WERI-Rb-1 (cell line): ENCODE data around the gene KLHL41.
A peak's percentile ranks its signal among the peaks of the same experiment; 100 is the strongest.
"Not testable (repeated sequence)": the region's sequence is repeated elsewhere in the genome, so short reads cannot be mapped to it uniquely, and the experiment has no call there.

ENCODE experiments used
- DNase-seq: peaks from one replicate; pipeline ENCODE4 v3.0.0-alpha.2; 2020
- H3K27ac ChIP-seq: fragments of 250-450 bp; sonication (Bioruptor Pico); 2 replicates; pipeline ENCODE4 v1.5.1; 2020; ENCODE audit warnings: mild to moderate bottlenecking, moderate library complexity
- H3K27me3 ChIP-seq: fragments of 250-450 bp; sonication (Bioruptor Pico); 2 replicates; pipeline ENCODE4 v1.5.1; 2021; ENCODE audit warnings: mild to moderate bottlenecking, low read depth, moderate library complexity; ENCODE audit not compliant: insufficient read depth, severe bottlenecking
- H3K36me3 ChIP-seq: fragments of 250-450 bp; sonication (Bioruptor Pico); 2 replicates; pipeline ENCODE4 v1.5.1; 2020; ENCODE audit warnings: mild to moderate bottlenecking, moderate library complexity
- H3K4me3 ChIP-seq: 2 replicates; pipeline ENCODE4 v1.5.1; 2011; ENCODE audit warnings: low read depth, mild to moderate bottlenecking, control low read depth, low read length
- H3K9me3 ChIP-seq: fragments of 250-450 bp; sonication (Bioruptor Pico); 2 replicates; pipeline ENCODE4 v1.5.1; 2021; ENCODE audit warnings: mild to moderate bottlenecking, moderate library complexity; ENCODE audit not compliant: severe bottlenecking
- TF ChIP-seq, protein P1 (sequence below): IDR thresholded peaks from 2 replicates; pipeline ENCODE4 v1.5.1; 2011; ENCODE audit warnings: low read depth, mild to moderate bottlenecking, control low read depth, inconsistent platforms, low read length

Gene KLHL41

DNA sequence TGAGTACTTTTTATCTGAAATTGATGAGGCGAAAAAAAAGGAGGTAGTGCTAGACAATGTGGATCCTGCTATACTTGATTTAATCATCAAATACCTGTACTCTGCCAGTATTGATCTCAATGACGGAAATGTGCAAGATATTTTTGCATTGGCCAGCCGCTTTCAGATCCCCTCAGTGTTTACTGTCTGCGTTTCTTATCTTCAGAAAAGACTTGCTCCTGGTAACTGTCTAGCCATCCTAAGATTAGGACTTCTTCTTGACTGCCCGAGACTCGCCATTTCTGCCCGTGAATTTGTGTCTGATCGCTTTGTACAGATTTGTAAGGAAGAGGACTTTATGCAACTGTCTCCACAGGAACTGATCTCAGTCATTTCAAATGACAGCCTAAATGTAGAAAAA, 453 bp downstream of the KLHL41 start:
- Histone ChIP-seq H3K4me3 (peak overlapping the region; percentile 2; the same call in 1 of the 2 replicates), H3K27me3 (no peaks in the 10 kb centered on the region), H3K36me3 (0 out of 2 replicates have a peak, but pooled peaks cover 3% of the 10 kb centered on the region), H3K9me3 (no peaks in the 10 kb centered on the region), H3K27ac (peak overlapping the region; percentile 33; the same call in 1 of the 2 replicates)
- TF ChIP-seq, protein P1, sequence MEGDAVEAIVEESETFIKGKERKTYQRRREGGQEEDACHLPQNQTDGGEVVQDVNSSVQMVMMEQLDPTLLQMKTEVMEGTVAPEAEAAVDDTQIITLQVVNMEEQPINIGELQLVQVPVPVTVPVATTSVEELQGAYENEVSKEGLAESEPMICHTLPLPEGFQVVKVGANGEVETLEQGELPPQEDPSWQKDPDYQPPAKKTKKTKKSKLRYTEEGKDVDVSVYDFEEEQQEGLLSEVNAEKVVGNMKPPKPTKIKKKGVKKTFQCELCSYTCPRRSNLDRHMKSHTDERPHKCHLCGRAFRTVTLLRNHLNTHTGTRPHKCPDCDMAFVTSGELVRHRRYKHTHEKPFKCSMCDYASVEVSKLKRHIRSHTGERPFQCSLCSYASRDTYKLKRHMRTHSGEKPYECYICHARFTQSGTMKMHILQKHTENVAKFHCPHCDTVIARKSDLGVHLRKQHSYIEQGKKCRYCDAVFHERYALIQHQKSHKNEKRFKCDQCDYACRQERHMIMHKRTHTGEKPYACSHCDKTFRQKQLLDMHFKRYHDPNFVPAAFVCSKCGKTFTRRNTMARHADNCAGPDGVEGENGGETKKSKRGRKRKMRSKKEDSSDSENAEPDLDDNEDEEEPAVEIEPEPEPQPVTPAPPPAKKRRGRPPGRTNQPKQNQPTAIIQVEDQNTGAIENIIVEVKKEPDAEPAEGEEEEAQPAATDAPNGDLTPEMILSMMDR: no peak
- no peak for DNase-seq

DNA sequence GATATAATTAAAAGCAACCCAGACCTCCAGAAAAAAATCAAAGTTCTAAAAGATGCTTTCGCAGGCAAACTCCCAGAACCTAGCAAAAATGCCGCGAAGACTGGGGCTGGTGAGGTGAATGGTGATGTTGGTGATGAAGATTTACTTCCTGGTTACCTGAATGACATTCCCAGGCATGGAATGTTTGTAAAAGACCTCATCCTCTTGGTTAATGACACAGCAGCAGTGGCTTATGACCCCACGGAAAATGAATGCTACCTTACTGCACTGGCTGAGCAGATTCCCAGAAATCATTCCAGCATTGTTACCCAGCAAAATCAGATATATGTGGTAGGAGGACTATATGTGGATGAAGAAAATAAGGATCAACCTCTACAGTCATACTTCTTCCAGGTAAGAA, 994 bp downstream of the KLHL41 start:
- Histone ChIP-seq H3K27ac (no peak overlapping the region), H3K36me3 (0 out of 2 replicates have a peak, but pooled peaks cover 3% of the 10 kb centered on the region), H3K27me3 (no peaks in the 10 kb centered on the region), H3K4me3 (no peak overlapping the region), H3K9me3 (no peaks in the 10 kb centered on the region)
- TF ChIP-seq, protein P1: no peak
- DNase-seq: no peak

DNA sequence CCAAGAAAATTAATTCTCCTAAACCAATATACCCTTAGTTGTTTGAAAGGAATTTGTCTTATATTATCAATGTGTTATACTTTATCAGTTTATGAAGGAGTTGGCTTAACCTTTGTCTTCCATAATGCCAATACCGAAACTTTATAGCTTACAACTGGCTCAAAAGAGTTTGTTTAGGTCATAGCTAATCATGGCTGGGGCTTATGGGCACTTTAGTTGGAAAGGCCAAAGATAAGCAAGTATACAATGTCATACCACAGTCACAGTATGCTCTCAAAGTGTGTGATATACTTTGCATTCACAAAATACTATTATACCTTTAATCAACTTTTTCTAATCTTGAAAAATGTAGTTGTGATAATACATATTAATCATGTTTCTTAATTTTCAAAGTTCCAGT, 2.3 kb downstream of the KLHL41 start:
- Histone ChIP-seq H3K9me3 (no peaks in the 10 kb centered on the region), H3K4me3 (no peak overlapping the region), H3K27ac (no peak overlapping the region), H3K36me3 (no peaks in the 10 kb centered on the region), H3K27me3 (no peaks in the 10 kb centered on the region)
- TF ChIP-seq, protein P1: no peak
- no peak for DNase-seq

DNA sequence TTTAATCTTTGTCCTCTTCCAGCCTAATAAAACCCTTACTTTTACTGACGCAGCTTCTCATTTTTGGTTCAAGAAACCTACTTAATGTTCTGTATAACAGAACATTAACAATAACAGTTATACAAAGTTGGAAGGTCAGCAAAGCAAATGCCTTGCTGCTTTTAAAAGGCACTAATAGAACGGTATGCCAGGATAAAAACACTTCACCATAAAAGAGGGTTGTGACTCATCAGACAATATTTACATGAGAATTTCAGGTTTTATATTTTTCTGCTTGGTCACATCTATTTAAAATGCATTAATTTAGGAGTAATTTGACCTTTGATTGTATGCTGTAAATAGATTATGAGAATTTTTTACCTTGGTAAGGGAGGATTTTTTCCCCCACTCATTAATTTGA, 3.0 kb downstream of the KLHL41 start:
- H3K27me3 ChIP-seq: no peaks in the 10 kb centered on the region
- no peak for DNase-seq
- TF ChIP-seq, protein P1: no peak

DNA sequence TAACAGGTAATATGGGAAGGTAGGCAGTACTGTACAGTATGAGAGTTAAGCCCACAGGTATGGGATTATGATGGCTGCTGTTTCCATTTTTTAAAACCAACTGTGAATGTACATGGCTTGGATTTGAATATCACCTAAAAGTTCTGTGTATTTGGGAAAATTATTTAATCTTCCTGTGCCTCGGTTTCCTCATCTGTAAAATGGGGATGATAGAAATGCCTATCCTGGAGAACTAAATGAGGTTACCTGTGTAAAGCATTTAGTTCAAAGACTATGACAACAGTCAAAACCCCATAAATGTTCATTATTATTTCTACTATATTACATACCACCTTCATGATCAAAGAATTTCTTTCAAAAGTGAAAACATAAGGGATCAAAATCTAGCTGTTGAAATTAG, 3.6 kb downstream of the KLHL41 start:
- H3K27ac ChIP-seq: no peak overlapping the region
- H3K36me3 ChIP-seq: no peaks in the 10 kb centered on the region
- TF ChIP-seq, protein P1: no peak
- no peak for DNase-seq
- no peak overlapping the region for H3K4me3 ChIP-seq
- H3K27me3 ChIP-seq: no peaks in the 10 kb centered on the region
- no peaks in the 10 kb centered on the region for H3K9me3 ChIP-seq

More for the DNA sequence above, 3.0 kb downstream of the KLHL41 start:
- Histone ChIP-seq H3K36me3 (no peaks in the 10 kb centered on the region), H3K27ac (no peak overlapping the region), H3K9me3 (no peaks in the 10 kb centered on the region), H3K4me3 (no peak overlapping the region)

DNA sequence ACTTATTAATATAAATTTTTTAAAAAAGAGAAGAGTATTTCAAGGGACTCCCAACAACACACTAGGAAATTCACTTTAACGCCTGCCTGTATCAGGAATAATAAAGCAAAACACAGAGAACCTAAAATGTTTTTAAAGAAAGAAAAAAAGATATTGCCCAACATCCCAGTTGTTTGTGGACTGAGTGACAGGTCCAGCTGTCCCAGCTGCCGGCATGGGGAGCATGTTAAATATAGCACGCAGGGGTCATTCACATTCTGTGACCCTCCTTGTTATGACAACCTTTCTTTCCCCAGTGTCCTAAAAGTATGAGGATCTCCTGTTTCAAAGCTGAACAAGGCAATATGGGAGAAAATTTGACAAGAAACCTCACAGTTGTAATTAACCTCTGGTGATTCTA, 4.4 kb downstream of the KLHL41 start:
- TF ChIP-seq, protein P1: no peak
- no peaks in the 10 kb centered on the region for H3K27me3 ChIP-seq
- no peaks in the 10 kb centered on the region for H3K9me3 ChIP-seq
- no peaks in the 10 kb centered on the region for H3K36me3 ChIP-seq
- H3K27ac ChIP-seq: no peak overlapping the region
- H3K4me3 ChIP-seq: no peak overlapping the region
- no peak for DNase-seq

DNA sequence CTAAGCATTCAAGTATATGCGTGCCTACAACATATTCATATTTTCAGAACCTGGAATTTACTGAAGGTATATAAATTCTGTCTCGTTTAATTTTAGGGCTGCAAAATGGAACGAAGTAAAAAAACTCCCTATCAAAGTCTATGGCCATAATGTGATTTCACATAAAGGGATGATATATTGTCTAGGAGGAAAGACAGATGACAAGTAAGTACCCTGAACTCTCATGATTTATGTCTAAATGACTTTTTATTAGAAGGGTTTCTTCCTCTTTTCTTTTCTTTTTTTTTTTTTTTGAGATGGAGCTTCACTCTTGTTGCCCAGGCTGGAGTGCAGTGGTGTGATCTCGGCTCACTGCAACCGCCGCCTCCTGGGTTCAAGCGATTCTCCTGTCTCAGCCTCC, 5.3 kb downstream of the KLHL41 start:
- H3K9me3 ChIP-seq, H3K27ac ChIP-seq, H3K36me3 ChIP-seq, H3K4me3 ChIP-seq, H3K27me3 ChIP-seq, DNase-seq: not testable (repeated sequence)

DNA sequence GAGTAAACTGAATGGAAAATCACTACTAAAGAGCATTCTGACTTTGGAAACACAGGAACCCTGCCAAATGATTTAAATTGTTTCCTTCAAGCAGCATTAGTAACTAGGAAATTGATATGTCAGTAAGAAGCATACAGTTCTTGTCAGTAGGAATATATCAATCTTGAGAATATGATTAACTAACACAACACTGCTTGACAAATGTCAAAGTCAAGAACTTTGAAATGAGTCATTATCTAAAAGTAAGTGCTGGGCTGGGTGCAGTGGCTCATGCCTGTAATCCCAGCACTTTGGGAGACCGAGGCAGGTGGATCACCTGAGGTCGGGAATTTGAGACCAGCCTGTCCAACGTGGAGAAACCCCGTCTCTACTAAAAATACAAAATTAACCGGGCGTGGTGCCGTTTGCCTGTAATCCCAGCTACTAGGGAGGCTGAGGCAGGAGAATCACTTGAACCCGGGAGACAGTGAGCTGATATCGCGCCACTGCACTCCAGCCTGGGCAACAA, 7.0 kb downstream of the KLHL41 start:
- H3K4me3 ChIP-seq, DNase-seq, H3K27ac ChIP-seq, H3K36me3 ChIP-seq, H3K27me3 ChIP-seq, H3K9me3 ChIP-seq: not testable (repeated sequence)
